OCI-M2 (cell line): Measurements from ENCODE around the gene CHCHD3.
"Not testable (repeated sequence)": the region's sequence is repeated elsewhere in the genome, so short reads cannot be mapped to it uniquely, and the experiment has no call there.

Experiments used
- DNase-seq: peaks from one replicate; lab custom pipeline; 2025; ENCODE audit not compliant: unreplicated experiment; lab: John Stamatoyannopoulos, UW

The CHCHD3 gene

GRCh38 chr7:133048589-133048988 is 33.3 kb downstream of the CHCHD3 start:
- no peak for DNase-seq

GRCh38 chr7:133047321-133047720 is 34.6 kb downstream of the CHCHD3 start:
- DNase-seq = no peak

- DNase-seq = no peak
Measured at GRCh38 chr7:133044722-133045473, 37.0 kb downstream of the CHCHD3 start.

DNA sequence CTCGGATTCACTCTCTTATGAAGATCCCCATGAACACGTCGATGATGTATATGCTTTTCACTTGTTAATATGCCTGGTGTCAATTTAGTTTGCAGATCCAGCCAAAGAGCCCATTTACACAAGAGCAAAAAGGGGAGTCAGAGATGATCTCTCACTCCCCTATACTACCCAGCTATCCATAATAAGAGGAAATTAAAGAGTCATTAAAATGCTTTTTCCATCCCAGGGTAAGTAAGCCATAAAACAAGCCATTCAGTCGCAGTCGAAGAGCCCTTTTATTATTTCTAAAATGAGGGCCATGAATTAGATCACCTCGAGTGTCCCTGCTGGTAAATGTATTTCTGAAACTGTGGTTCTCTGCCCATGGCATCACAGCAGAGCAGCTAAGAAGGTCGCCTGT is 41.2 kb downstream of the CHCHD3 start:
- no peak for DNase-seq

- no peak for DNase-seq
Measured at GRCh38 chr7:133040178-133040577, 41.7 kb downstream of the CHCHD3 start.

GRCh38 chr7:133039614-133040013 is 42.3 kb downstream of the CHCHD3 start:
- DNase-seq = no peak

DNA sequence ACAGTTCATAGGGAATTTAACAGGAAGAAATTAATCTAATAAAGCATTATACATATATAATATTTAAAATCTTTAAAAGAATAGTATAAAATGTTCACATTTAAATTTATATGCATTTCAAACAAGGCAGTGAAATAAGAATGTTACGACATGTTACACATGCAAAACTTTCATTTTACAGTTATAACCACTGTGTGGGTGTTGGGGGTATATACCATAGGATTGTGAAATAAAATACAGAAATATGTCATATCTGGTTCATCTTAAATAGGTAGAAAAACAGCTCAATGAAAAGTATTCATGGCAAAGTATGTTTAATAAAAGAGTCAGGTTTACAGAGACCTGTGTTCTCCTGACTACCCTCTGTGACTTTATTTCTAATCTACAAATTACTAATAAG is 45.6 kb downstream of the CHCHD3 start:
- no peak for DNase-seq

DNA sequence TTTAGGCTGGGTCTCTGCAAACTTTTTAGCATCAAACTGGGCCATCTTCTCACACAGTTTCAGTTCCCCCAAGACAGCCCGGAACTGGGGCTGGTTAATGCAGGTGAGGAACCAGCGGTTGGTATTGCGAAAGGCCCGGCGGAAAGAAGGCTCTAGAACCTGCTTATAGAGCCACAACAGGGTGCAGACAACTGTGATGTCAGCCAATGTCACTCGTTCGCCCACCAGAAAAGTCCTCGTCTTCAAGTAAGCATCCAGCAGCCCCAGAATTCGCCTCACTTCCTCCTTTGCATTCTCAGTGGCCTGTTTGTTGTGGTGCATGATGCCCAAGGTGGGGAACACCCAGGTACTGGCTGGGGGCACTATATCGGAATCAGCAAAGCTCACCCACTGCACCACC is 46.6 kb downstream of the CHCHD3 start:
- not testable (repeated sequence) for DNase-seq

DNA sequence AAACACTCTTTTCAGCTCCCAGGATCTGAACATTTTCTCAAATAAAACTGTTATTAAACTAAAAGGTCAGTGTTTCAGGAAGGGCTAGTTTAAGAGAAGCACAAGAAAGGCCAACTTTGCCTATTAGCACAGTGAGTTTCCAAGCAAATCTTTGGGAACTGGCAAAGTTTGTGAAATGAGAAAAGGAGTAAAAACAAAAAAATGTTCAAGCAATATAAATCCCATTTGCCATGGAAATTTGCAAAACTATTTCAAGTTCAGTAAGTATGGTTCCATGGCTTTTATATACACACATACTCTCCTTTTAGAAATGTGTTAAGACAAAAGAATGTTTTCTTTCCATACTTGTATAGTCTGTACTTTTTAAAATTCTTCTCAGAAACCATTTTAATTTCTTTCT is 51.5 kb downstream of the CHCHD3 start:
- DNase-seq = no peak

- no peak for DNase-seq
Measured at GRCh38 chr7:133029463-133029862, 52.4 kb downstream of the CHCHD3 start.

GRCh38 chr7:133027397-133027796 is 54.5 kb downstream of the CHCHD3 start:
- DNase-seq = no peak

- DNase-seq = no peak
Measured at GRCh38 chr7:133026210-133026859, 55.6 kb downstream of the CHCHD3 start.

GRCh38 chr7:133025056-133025455 is 56.8 kb downstream of the CHCHD3 start:
- DNase-seq = no peak

DNA sequence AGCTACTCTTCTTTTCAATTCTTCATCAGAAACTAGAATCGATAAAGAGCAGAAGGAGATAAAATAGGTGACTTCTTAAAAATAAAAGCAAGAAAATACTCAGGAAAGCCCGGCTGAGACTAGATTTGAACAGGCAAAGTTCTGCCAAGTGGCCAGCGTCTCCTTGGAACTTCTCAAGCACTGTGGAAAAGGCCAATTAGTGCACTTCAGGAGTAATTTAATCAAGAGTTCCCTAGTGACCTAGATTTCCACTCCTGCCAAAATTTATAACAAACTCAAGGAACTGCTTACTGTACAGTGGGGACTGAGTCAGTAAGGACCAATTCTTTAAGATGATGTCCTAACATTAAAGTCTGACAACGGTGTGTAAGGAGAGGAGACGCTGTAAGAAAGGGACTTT is 57.3 kb downstream of the CHCHD3 start:
- DNase-seq = no peak

GRCh38 chr7:133023370-133024071 is 58.4 kb downstream of the CHCHD3 start:
- DNase-seq = no peak

DNA sequence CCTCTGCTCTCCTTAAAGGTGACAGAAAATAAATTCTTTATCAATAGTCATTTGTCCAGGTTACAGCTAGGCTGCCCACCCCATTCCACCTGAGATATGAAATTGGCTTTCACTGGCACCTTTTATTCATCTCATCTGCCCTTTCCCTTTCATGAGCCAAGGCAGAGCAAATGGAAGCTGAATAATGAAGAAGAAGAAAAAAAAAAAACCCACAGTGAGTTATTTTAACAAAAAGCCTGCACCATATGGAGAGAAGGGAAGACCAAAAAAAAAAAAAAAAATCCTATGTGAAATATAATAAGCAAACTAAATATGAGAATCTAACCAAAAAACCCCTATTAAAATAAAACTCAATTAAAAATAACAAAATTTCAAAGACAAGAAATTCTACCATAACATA is 59.2 kb downstream of the CHCHD3 start:
- DNase-seq = no peak

DNA sequence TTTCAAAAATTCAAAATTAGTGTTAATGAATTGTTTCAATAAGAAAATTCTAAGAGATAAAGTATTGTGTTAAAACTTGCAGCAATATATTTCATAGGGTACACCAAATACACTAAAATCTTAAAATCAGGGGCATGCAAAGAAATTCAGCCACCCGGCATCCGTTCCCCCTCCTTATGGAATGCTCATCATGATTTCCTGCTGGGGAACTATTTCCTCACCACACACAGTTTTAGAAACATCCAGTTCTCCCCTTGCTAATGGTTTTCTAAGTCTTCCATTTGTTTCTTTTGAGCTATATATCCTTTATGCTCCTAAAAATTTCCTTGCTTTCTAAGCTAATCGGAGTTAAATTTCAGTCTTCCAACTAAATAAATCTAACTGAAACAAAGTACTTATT is 60.7 kb downstream of the CHCHD3 start:
- no peak for DNase-seq

GRCh38 chr7:133020496-133020895 is 61.4 kb downstream of the CHCHD3 start:
- no peak for DNase-seq

DNA sequence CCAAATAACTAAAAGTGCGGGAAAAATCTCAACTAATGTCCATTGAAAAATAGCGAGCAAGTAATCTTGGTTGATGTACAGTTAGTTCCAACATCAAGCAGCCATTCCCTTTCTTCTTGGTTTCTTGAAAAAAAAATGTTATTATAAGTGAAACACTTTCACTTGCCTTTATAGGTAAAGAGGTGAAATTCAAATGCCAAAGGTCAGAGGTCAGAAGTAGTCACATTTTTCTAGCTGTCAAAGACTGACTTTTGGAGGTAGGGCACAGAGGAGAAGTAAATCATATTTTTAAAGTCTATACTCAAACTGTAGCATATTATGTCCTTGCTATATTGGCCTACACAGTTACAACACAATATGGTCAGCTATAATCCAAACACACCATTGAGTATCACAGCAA is 62.3 kb downstream of the CHCHD3 start:
- no peak for DNase-seq

- no peak for DNase-seq
Measured at GRCh38 chr7:133016604-133017003, 65.3 kb downstream of the CHCHD3 start.

- no peak for DNase-seq
Measured at GRCh38 chr7:133015888-133016287, 66.0 kb downstream of the CHCHD3 start.

- no peak for DNase-seq
Measured at GRCh38 chr7:133011746-133012145, 70.1 kb downstream of the CHCHD3 start.
